ENCODE results near the gene HOXD1.

DNA sequence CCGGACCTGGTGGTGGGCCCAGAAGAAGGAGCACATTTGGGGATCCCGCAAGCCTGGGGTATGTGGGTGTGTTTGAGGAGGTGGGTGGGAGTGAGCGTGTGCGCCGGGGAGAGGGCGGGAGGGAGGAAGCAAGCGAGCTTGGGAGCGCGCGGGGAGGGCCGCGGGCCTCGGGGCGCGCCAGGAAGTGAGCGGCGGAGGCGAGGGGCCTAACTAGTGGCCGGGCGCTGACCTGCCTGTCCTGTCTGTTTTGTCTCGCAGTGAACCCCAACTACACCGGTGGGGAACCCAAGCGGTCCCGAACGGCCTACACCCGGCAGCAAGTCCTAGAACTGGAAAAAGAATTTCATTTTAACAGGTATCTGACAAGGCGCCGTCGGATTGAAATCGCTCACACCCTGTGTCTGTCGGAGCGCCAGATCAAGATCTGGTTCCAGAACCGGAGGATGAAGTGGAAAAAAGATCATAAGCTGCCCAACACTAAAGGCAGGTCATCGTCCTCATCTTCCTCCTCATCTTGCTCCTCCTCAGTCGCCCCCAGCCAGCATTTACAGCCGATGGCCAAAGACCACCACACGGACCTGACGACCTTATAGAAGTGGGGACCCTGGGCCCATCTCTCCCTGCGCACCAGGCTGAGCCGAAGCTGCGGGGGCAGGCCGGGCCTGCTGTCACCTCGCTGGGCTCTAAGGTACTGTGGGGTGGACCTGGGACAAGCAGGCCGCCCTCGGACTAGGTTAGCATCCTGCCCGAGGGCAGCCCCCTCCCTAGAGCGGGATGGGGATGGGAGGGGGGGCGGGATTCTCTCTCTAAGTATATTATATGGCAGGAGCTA, 35.9 kb upstream of the HOXD1 start:
- TF ChIP-seq, protein P1, sequence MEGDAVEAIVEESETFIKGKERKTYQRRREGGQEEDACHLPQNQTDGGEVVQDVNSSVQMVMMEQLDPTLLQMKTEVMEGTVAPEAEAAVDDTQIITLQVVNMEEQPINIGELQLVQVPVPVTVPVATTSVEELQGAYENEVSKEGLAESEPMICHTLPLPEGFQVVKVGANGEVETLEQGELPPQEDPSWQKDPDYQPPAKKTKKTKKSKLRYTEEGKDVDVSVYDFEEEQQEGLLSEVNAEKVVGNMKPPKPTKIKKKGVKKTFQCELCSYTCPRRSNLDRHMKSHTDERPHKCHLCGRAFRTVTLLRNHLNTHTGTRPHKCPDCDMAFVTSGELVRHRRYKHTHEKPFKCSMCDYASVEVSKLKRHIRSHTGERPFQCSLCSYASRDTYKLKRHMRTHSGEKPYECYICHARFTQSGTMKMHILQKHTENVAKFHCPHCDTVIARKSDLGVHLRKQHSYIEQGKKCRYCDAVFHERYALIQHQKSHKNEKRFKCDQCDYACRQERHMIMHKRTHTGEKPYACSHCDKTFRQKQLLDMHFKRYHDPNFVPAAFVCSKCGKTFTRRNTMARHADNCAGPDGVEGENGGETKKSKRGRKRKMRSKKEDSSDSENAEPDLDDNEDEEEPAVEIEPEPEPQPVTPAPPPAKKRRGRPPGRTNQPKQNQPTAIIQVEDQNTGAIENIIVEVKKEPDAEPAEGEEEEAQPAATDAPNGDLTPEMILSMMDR (IDR thresholded peaks at IDR 0.05), result no peak
- no peak for TF ChIP-seq ZFX (IDR thresholded peaks at IDR 0.05; ENCODE audit: borderline replicate concordance)

Measured in 22Rv1 (cell line).